ENCODE results near the gene ICE2. TPM values are rescaled to one million over a fixed set of nuclear protein-coding genes. Genes with fewer than 3 reads are reported as not detected.

ICE2 gene
- total RNA-seq, 4 donors from 2014 or later, result 5.8 to 19.0 (median 14.3) TPM

DNA sequence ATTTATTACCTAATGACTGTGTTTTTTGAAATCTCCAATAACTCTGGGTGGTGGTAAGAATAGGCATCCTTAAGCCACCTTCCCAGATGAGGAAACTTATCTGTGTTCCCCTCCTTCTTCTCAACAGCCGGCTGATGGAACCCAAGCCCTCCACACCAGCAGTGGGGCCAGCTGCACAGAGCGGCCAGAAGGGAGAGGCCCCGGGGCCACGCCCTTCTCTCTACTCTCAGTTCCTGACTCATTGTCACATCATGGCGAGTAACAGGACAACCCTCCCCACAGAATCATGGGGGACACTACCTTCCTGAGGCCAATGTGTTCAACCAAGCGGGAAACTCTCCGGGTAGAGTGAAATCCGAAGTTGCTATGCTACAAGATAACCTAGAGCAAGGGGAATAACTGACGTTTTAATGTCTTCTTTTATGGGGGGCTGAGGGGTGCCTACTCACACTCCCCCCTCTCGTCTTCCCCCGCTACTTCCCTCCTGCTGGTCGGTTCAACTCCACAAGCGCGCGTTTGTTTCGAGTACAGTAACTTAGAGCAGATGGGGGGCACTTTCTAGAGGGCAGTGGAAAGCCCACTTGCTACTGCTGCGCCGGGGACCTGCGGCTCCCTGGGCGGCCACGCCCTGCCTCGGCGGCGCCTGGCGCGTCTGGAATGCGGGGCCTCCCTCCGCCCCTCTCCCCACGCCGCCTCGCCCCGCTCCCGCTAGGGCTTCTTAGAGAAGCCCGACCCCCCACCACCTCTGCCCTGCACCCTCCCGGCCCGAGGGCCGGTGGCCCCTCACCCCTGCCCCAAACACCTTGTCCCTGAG is 81.8 kb downstream of the ICE2 start:
- DNase-seq, result peak; percentile 80 to 83
- H3K27me3 ChIP-seq, result no peaks in the 10 kb centered on the region
- H3K4me1 ChIP-seq, result peaks cover 50% of the 10 kb centered on the region in 2 donors
- peak; percentile 28 to 58 for TF ChIP-seq POLR2A (IDR thresholded peaks at IDR 0.05)
- TF ChIP-seq, protein P1, sequence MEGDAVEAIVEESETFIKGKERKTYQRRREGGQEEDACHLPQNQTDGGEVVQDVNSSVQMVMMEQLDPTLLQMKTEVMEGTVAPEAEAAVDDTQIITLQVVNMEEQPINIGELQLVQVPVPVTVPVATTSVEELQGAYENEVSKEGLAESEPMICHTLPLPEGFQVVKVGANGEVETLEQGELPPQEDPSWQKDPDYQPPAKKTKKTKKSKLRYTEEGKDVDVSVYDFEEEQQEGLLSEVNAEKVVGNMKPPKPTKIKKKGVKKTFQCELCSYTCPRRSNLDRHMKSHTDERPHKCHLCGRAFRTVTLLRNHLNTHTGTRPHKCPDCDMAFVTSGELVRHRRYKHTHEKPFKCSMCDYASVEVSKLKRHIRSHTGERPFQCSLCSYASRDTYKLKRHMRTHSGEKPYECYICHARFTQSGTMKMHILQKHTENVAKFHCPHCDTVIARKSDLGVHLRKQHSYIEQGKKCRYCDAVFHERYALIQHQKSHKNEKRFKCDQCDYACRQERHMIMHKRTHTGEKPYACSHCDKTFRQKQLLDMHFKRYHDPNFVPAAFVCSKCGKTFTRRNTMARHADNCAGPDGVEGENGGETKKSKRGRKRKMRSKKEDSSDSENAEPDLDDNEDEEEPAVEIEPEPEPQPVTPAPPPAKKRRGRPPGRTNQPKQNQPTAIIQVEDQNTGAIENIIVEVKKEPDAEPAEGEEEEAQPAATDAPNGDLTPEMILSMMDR (IDR thresholded peaks at IDR 0.05 in 4 of 5, conservative IDR thresholded peaks at IDR 0.05 in 1 of 5), result no peak
- peak overlapping the region; percentile 94 to 99 (median 98) for H3K27ac ChIP-seq
- intact Hi-C loops (cut with DNase I; ENCODE audit: low total_unique reads), result loop anchor here (2.0 kb wide), 1 partner anchor 22 kb away; no protein-coding TSS in a partner anchor
- peak overlapping the region; percentile 89 to 95 (median 92) for H3K4me3 ChIP-seq
- no peaks in the 10 kb centered on the region for H3K9me3 ChIP-seq
- in situ Hi-C loops (cut with MboI; ENCODE audit: low sequenced_read_pairs in 4 of 4), result no loop called here
- ATAC-seq, result peak; percentile 70 to 73
- H3K36me3 ChIP-seq, result peaks cover 0 to 11% of the 10 kb centered on the region in 2 donors

DNA sequence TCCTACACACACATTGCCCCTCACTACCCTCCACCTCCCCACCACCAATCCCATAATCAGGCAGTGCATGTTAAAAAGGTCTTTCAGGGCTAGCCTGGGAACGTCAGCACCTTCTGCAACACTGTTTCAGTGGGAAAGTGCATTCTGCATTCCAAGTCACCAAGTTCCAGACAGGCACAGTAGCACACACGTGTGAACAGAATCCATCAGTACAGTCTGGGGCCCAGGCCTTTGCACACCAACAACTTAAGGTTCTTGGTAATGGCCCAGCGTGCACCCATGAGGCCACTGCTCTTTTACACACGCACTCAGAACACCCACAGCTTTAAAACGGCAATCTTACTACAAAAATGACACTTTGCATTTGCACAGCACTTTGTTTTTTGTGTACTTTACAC is 82.4 kb downstream of the ICE2 start:
- Histone ChIP-seq H3K4me3 (peak overlapping the region; percentile 89 to 95 (median 92)), H3K27me3 (no peaks in the 10 kb centered on the region), H3K9me3 (no peaks in the 10 kb centered on the region), H3K27ac (peak overlapping the region; percentile 94 to 99 (median 98)), H3K36me3 (peaks cover 0 to 11% of the 10 kb centered on the region in 2 donors), H3K4me1 (peaks cover 56% of the 10 kb centered on the region in 2 donors)
- ATAC-seq (no peak), DNase-seq (no peak)
- TF ChIP-seq POLR2A (IDR thresholded peaks at IDR 0.05), result no peak
- TF ChIP-seq, protein P1 (IDR thresholded peaks at IDR 0.05 in 4 of 5, conservative IDR thresholded peaks at IDR 0.05 in 1 of 5), result no peak
- intact Hi-C loops (cut with DNase I; ENCODE audit: low total_unique reads) (loop anchor here (2.0 kb wide), 1 partner anchor 22 kb away; no protein-coding TSS in a partner anchor), in situ Hi-C loops (cut with MboI; ENCODE audit: low sequenced_read_pairs in 4 of 4) (no loop called here)

DNA sequence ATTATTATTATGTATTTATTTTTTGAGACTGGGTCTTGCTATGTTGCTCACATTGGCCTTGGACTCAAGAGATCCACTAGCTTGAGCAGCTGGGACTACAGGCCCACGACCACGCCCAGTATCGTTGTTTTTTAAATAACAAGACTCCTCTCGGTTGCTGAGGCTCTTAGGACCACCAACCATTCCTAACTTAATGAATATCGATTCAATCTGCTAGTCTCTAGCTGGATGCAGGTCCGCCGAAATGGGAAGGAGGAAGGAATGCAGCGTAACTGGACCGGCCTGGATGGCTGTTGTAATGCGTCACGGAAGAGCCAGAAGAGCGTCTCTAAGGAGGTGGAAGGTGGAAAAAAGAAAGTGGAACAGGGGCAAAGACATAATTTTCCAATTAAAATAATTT is 82.8 kb downstream of the ICE2 start:
- no peak for TF ChIP-seq POLR2A (IDR thresholded peaks at IDR 0.05)
- TF ChIP-seq, protein P1 (IDR thresholded peaks at IDR 0.05 in 4 of 5, conservative IDR thresholded peaks at IDR 0.05 in 1 of 5), result no peak
- ATAC-seq, result no peak
- Histone ChIP-seq H3K27me3 (no peaks in the 10 kb centered on the region), H3K4me3 (peak overlapping the region; percentile 89 to 95 (median 92)), H3K9me3 (no peaks in the 10 kb centered on the region), H3K4me1 (peaks cover 60 to 61% of the 10 kb centered on the region in 2 donors), H3K36me3 (peaks cover 0 to 11% of the 10 kb centered on the region in 2 donors), H3K27ac (peak overlapping the region; percentile 94 to 99 (median 98))
- in situ Hi-C loops (cut with MboI; ENCODE audit: low sequenced_read_pairs in 4 of 4), result no loop called here
- DNase-seq, result no peak
- intact Hi-C loops (cut with DNase I; ENCODE audit: low total_unique reads), result loop anchor here (2.0 kb wide), 1 partner anchor 21 kb away; no protein-coding TSS in a partner anchor

DNA sequence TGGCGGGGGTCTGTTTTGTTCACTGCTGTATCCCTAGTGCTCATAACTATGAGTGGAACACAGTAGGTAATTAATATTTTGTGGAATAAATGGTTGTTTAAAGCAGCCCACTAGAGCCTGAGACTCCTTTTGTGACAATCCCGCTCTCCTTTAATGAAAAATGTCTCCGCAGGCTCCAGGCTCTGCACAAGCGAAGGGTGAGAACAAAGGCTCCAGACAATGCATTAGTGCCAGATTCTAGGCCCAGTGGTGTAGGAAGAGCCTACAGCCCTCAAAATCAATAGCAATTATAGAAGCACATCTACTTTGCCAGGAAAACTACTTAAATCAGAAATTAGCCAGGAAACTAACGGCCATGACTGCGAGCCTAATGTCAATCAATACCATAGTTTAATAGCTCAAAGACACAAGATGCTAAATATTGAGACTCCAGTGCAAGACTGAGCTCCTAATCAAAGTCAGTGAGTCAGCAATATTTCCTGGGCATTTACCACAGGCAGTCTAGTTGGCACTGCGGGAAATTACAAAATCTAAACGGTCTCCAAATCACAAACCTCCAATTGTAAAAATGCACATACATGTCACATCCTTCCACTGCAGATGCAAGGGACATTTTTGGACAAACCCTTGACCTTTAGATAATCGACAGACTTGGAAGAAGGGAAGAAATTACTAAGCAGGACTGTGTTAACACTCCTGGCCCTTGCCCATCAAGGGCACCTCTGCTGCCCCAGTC is 83.5 kb downstream of the ICE2 start:
- TF ChIP-seq POLR2A (IDR thresholded peaks at IDR 0.05), result no peak
- TF ChIP-seq, protein P1 (IDR thresholded peaks at IDR 0.05 in 4 of 5, conservative IDR thresholded peaks at IDR 0.05 in 1 of 5), result no peak
- in situ Hi-C loops (cut with MboI; ENCODE audit: low sequenced_read_pairs in 4 of 4), result no loop called here
- Histone ChIP-seq H3K36me3 (peaks cover 0 to 11% of the 10 kb centered on the region in 2 donors), H3K27me3 (no peaks in the 10 kb centered on the region), H3K27ac (peak overlapping the region; percentile 94 to 99 (median 98)), H3K4me3 (peak overlapping the region; percentile 89 to 95 (median 92)), H3K9me3 (no peaks in the 10 kb centered on the region), H3K4me1 (peaks cover 67% of the 10 kb centered on the region in 2 donors)
- no peak for DNase-seq
- no peak for ATAC-seq
- intact Hi-C loops (cut with DNase I; ENCODE audit: low total_unique reads), result loop anchor here (2.0 kb wide), 1 partner anchor 21 kb away; no protein-coding TSS in a partner anchor
